OCI-LY7 (cell line): ENCODE results near the gene CTDSPL. TPM values are rescaled to one million over a fixed set of nuclear protein-coding genes. Genes with fewer than 3 reads are reported as not detected.

Source experiments
- BruUV-seq: library from RNA; stranded (reverse); fragments of 400-500 nt; replicated peaks from 2 replicates; lab custom pipeline; 2021; lab: Mats Ljungman, UMichigan
- CTCF ChIA-PET: fragments of 300-600 bp; sonication (Branson Sonifier 250); formaldehyde crosslinking; loops from one replicate; lab custom pipeline; 2022; ENCODE audit warnings: antibody characterized with exemption; ENCODE audit not compliant: unreplicated experiment; lab: Charles Lee
- POLR2A ChIA-PET: fragments of 300-600 bp; sonication (Branson Sonifier 250); formaldehyde crosslinking; loops from one replicate; lab custom pipeline; 2022; ENCODE audit warnings: antibody characterized with exemption; lab: Charles Lee
- DNase-seq: peaks from one replicate; pipeline ENCODE4 v3.0.0-alpha.2; 2015; ENCODE audit warnings: low spot score
- H2AFZ ChIP-seq: fragments of 200-600 bp; sonication (generic), shearing (Covaris generic); 2 replicates; pipeline ENCODE4 v1.6.1; 2014; ENCODE audit warnings: mild to moderate bottlenecking, antibody characterized with exemption, low read length, moderate library complexity
- H3K27ac ChIP-seq: fragments of 200-600 bp; sonication (generic); 2 replicates; pipeline ENCODE4 v1.5.1; 2014; ENCODE audit warnings: mixed run types, low read depth, mild to moderate bottlenecking, moderate library complexity, low read length, inconsistent platforms; ENCODE audit not compliant: poor library complexity, severe bottlenecking
- H3K36me3 ChIP-seq: fragments of 200-600 bp; sonication (generic); 2 replicates; pipeline ENCODE4 v1.6.1; 2014; ENCODE audit warnings: mild to moderate bottlenecking, antibody characterized with exemption, low read length, moderate library complexity, mixed read lengths; ENCODE audit not compliant: insufficient read depth
- H3K4me1 ChIP-seq: fragments of 200-600 bp; sonication (generic); 2 replicates; pipeline ENCODE4 v1.5.1; 2014; ENCODE audit warnings: mild to moderate bottlenecking, low read length; ENCODE audit not compliant: insufficient read depth, poor library complexity, severe bottlenecking
- H3K4me2 ChIP-seq: fragments of 200-600 bp; sonication (generic); 2 replicates; pipeline ENCODE4 v1.6.1; 2014; ENCODE audit warnings: mild to moderate bottlenecking, low read length
- H3K4me3 ChIP-seq: fragments of 200-600 bp; sonication (generic); 2 replicates; pipeline ENCODE4 v1.5.1; 2014; ENCODE audit warnings: mild to moderate bottlenecking, low read depth, low read length; ENCODE audit not compliant: poor library complexity, severe bottlenecking
- H3K79me2 ChIP-seq: fragments of 200-600 bp; sonication (generic); 2 replicates; pipeline ENCODE4 v1.6.1; 2016; ENCODE audit warnings: low read depth, mild to moderate bottlenecking, low read length, moderate library complexity, mixed read lengths; ENCODE audit not compliant: insufficient read depth
- H3K9me2 ChIP-seq: fragments of 200-600 bp; sonication (generic); 2 replicates; pipeline ENCODE4 v1.6.1; 2016; ENCODE audit warnings: mild to moderate bottlenecking, low read length, mixed read lengths; ENCODE audit not compliant: insufficient read depth
- H3K9me3 ChIP-seq: fragments of 200-600 bp; sonication (generic); 2 replicates; pipeline ENCODE4 v1.6.1; 2014; ENCODE audit warnings: mild to moderate bottlenecking, mixed run types, low read length, mixed read lengths
- H4K20me1 ChIP-seq: fragments of 200-600 bp; sonication (generic); 2 replicates; pipeline ENCODE4 v1.6.1; 2014; ENCODE audit warnings: mild to moderate bottlenecking, antibody characterized with exemption, low read length, moderate library complexity, mixed read lengths; ENCODE audit not compliant: insufficient read depth
- EZH2phosphoT487 ChIP-seq: fragments of 200-600 bp; sonication (generic); IDR thresholded peaks from 2 replicates; pipeline ENCODE4 v1.6.1; 2018; ENCODE audit warnings: low read depth, borderline replicate concordance, mild to moderate bottlenecking, mixed run types, antibody characterized with exemption, low read length, moderate library complexity, mixed read lengths
- intact Hi-C: fragments of 100-400 bp; cut with micrococcal nuclease; formaldehyde crosslinking; loops from one replicate; pipeline ENCODE4 v1.10.0; 2022; ENCODE audit not compliant: unreplicated experiment
- total RNA-seq, 2 experiments: library from RNA; depleted of rRNA in 1 of 2; stranded (reverse); fragments of >200 nt in 1 of 2; shearing (Covaris generic) in 1 of 2; gene quantifications; 2 replicates each; pipeline ENCODE4 v1.2.3, GENCODE V29; 2014 to 2022
- TF ChIP-seq, protein P1 (sequence below): fragments of 200-600 bp; sonication (generic); conservative IDR thresholded peaks from 2 replicates; pipeline ENCODE4 v1.5.1; 2014; ENCODE audit warnings: mild to moderate bottlenecking, antibody characterized with exemption, low read length, moderate library complexity, mixed read lengths

The CTDSPL gene
- total RNA-seq, 2 experiments from 2014 or later = 0.38 TPM; not detected in 1

DNA sequence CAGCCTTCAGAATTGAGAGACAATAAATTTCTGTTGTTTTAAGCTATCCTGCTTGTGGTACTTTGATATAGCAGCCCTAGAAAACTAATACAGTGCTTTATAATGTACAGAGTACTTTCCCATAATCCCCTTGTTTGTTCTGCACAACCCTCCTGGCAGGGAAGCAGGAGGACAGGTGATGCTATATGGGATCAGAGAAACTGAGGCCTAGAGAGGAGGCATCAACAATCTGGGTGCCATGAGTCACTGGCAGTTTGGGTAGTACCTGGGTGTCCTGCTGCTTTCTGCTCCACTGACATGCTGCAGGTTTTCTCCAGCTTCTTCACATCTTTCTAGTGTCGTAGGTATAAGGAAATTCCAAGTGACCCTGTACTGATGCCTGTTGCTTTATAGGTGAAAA, 55.0 kb downstream of the CTDSPL start:
- TF ChIP-seq EZH2phosphoT487 = no peak
- TF ChIP-seq, protein P1, sequence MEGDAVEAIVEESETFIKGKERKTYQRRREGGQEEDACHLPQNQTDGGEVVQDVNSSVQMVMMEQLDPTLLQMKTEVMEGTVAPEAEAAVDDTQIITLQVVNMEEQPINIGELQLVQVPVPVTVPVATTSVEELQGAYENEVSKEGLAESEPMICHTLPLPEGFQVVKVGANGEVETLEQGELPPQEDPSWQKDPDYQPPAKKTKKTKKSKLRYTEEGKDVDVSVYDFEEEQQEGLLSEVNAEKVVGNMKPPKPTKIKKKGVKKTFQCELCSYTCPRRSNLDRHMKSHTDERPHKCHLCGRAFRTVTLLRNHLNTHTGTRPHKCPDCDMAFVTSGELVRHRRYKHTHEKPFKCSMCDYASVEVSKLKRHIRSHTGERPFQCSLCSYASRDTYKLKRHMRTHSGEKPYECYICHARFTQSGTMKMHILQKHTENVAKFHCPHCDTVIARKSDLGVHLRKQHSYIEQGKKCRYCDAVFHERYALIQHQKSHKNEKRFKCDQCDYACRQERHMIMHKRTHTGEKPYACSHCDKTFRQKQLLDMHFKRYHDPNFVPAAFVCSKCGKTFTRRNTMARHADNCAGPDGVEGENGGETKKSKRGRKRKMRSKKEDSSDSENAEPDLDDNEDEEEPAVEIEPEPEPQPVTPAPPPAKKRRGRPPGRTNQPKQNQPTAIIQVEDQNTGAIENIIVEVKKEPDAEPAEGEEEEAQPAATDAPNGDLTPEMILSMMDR = no peak
- H3K4me2 ChIP-seq = no peak overlapping the region
- no peak for DNase-seq
- H3K79me2 ChIP-seq = no peaks in the 10 kb centered on the region
- ChIA-PET POLR2A (interaction anchor here (0.6 to 1.5 kb wide), 2 partner anchors 17 to 36 kb away, joined by 3 to 4 read pairs; no protein-coding TSS in a partner anchor), CTCF (no interaction called here)
- H2AFZ ChIP-seq = no peak overlapping the region; the same call in 1 of the 2 replicates
- H3K36me3 ChIP-seq = no peaks in the 10 kb centered on the region
- intact Hi-C loops = no loop called here
- no peaks in the 10 kb centered on the region for H4K20me1 ChIP-seq
- no peak overlapping the region for H3K27ac ChIP-seq
- H3K9me3 ChIP-seq = no peaks in the 10 kb centered on the region
- H3K4me1 ChIP-seq = peaks cover 9% of the 10 kb centered on the region
- H3K9me2 ChIP-seq = no peaks in the 10 kb centered on the region
- no peak overlapping the region for H3K4me3 ChIP-seq
- BruUV-seq = no TSS peak

- Histone ChIP-seq H3K27ac (no peak overlapping the region), H3K4me2 (no peak overlapping the region), H3K79me2 (no peaks in the 10 kb centered on the region), H3K9me3 (no peaks in the 10 kb centered on the region), H2AFZ (no peak overlapping the region), H3K9me2 (no peaks in the 10 kb centered on the region), H3K36me3 (no peaks in the 10 kb centered on the region), H3K4me1 (no peaks in the 10 kb centered on the region), H3K4me3 (no peak overlapping the region), H4K20me1 (no peaks in the 10 kb centered on the region)
- CTCF ChIA-PET = no interaction called here
- TF ChIP-seq EZH2phosphoT487 = no peak
- TF ChIP-seq, protein P1 = no peak
- no TSS peak for BruUV-seq
- POLR2A ChIA-PET = interaction anchor here (0.8 kb wide), 1 partner anchor 7 kb away, joined by 4 read pairs; no protein-coding TSS in a partner anchor
- intact Hi-C loops = no loop called here
- no peak for DNase-seq
Observed at GRCh38 chr3:37918627-37919026, 56.9 kb downstream of the CTDSPL start.

- intact Hi-C loops = no loop called here
- Histone ChIP-seq H3K4me3 (no peak overlapping the region), H3K4me2 (no peak overlapping the region), H3K27ac (no peak overlapping the region), H3K79me2 (no peaks in the 10 kb centered on the region), H3K36me3 (no peaks in the 10 kb centered on the region), H2AFZ (no peak overlapping the region), H3K9me3 (no peaks in the 10 kb centered on the region), H3K4me1 (no peaks in the 10 kb centered on the region), H4K20me1 (no peaks in the 10 kb centered on the region), H3K9me2 (no peaks in the 10 kb centered on the region)
- no peak for TF ChIP-seq EZH2phosphoT487
- TF ChIP-seq, protein P1 = no peak
- ChIA-PET POLR2A (no interaction called here), CTCF (no interaction called here)
- no peak for DNase-seq
- BruUV-seq = no TSS peak
Observed at GRCh38 chr3:37920156-37920699, 58.5 kb downstream of the CTDSPL start.
